Measurements from ENCODE around the gene NYNRIN.
"Not testable (repeated sequence)": the region's sequence is repeated elsewhere in the genome, so short reads cannot be mapped to it uniquely, and the experiment has no call there.

NYNRIN gene

GRCh38 chr14:24369907-24370687, 28.7 kb upstream of the NYNRIN start:
- no peak for DNase-seq

GRCh38 chr14:24370748-24371147, 28.1 kb upstream of the NYNRIN start:
- no peak for DNase-seq

- DNase-seq: not testable (repeated sequence)
Measured at GRCh38 chr14:24371605-24372004, 27.2 kb upstream of the NYNRIN start.

- DNase-seq: no peak
Measured at GRCh38 chr14:24372701-24373416, 25.9 kb upstream of the NYNRIN start.

- DNase-seq: no peak
Measured at GRCh38 chr14:24376448-24377070, 22.2 kb upstream of the NYNRIN start.

GRCh38 chr14:24377126-24377525, 21.7 kb upstream of the NYNRIN start:
- DNase-seq: no peak

- no peak for DNase-seq
Measured at GRCh38 chr14:24377657-24378056, 21.1 kb upstream of the NYNRIN start.

- no peak for DNase-seq
Measured at GRCh38 chr14:24378327-24378726, 20.5 kb upstream of the NYNRIN start.

GRCh38 chr14:24378981-24379906, 19.6 kb upstream of the NYNRIN start:
- no peak for DNase-seq

- DNase-seq: no peak
Measured at GRCh38 chr14:24379907-24380730, 18.7 kb upstream of the NYNRIN start.

GRCh38 chr14:24381363-24382063, 17.3 kb upstream of the NYNRIN start:
- DNase-seq: no peak

GRCh38 chr14:24382064-24382371, 16.8 kb upstream of the NYNRIN start:
- no peak for DNase-seq

GRCh38 chr14:24384169-24384568, 14.6 kb upstream of the NYNRIN start:
- no peak for DNase-seq

- DNase-seq: no peak
Measured at GRCh38 chr14:24385524-24385923, 13.3 kb upstream of the NYNRIN start.

GRCh38 chr14:24387009-24387345, 11.8 kb upstream of the NYNRIN start:
- no peak for DNase-seq

GRCh38 chr14:24387579-24387978, 11.2 kb upstream of the NYNRIN start:
- not testable (repeated sequence) for DNase-seq

- no peak for DNase-seq
Measured at GRCh38 chr14:24388474-24389179, 10.2 kb upstream of the NYNRIN start.

GRCh38 chr14:24389226-24389848, 9.5 kb upstream of the NYNRIN start:
- DNase-seq: no peak

GRCh38 chr14:24390701-24391468, 7.9 kb upstream of the NYNRIN start:
- DNase-seq: peak; percentile 17 to 47 (median 38)
